HG02981 (cell line): ENCODE results near the gene CLCA2.

Experiments used
- ATAC-seq: cut with Tn5 transposase; IDR thresholded peaks from one replicate; pipeline ENCODE4 v1.9.1; 2021; ENCODE audit warnings: mild to moderate bottlenecking, moderate library complexity; ENCODE audit not compliant: unreplicated experiment

The CLCA2 gene

DNA sequence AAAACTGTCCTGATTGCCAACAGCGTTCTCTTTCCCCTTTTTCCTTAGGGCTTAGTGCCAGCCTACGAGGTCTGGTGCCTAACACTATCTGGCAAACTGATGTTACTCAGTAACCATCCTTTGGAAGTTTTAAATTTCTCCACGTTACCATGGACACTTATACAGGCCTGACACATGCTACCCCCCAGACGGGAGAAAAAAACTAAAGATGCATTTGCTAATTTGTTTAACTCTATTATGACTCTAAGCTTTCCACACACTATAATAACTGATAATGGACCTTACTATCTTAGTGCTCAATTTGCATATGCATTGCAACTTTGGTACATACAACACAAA, 81.6 kb downstream of the CLCA2 start:
- no peak for ATAC-seq
